Stimulated activated CD8-positive, alpha-beta memory T cell treated with anti-CD3 and anti-CD28 coated beads, Interleukin-7, amount 100 ng/mL, for 24 hours (primary cell): ENCODE results near the gene ANKRD22.

Experiments used
- DNase-seq: peaks from one replicate; pipeline ENCODE4 v3.0.0-alpha.2; 2020; ENCODE audit warnings: low read depth

The ANKRD22 gene

DNA sequence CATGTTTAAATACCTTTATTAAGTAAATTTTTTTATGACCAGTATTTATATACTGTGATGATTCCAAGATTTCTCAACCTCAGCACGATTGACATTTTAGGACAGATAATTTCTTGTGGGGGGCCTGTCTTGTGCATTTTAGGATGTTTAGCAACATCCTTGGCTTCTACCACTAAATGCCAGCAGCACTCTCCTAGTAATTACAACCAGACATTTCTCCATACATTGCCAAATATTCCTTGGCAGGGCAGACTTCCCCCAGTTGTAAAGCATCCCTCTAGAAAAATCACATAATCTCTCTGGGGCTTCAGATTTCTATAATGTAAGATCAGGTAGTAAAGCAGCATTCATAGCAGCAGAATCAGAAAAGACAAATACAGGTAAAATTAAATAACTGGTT is 56.9 kb downstream of the ANKRD22 start:
- no peak for DNase-seq

DNA sequence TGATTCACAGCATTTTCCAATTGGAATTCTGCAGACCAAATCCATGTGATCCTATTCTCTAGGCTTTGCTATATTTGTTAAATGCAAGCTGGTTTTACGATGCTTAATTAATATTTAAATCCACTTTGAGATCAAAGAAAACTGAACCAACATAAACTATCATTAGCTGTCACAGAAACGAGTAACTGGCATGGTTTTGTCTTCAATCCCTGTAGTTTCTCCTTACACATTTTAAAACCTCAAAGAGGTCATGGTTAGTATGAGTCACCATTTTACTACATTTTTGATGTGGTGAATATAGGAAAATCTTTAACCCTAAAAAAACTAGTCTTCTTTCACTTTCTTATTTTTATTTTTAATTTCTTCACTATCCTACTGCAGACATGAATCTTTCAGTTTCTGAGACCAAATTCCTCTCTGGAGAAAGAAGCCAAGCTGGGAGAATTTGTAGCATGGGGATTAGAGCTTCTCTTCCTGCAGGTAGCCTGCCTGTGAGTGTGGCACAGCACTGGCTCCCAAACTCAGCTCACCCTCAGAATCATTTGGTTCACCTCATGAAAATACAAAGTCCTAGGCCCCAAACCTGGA is 57.8 kb downstream of the ANKRD22 start:
- DNase-seq: no peak

DNA sequence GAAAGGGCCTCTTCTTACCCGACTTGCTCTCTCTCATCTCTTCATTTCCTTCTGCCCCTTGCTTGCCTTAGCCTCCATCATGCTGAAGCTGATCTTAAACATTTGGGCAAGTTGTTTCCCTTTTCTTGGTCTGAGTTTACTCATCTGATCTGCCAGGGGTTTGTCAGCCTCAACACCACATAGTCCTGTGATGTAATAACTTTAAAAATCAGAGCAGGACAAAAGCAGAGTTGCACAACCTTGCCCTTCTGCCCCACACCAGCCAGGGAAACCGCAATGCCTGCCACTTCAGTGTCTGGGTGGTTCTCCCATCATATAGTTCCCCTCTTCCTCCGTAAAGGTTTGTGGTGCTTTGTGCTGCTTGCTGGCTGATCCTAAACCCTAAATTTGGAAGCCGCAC is 59.0 kb downstream of the ANKRD22 start:
- DNase-seq: no peak

DNA sequence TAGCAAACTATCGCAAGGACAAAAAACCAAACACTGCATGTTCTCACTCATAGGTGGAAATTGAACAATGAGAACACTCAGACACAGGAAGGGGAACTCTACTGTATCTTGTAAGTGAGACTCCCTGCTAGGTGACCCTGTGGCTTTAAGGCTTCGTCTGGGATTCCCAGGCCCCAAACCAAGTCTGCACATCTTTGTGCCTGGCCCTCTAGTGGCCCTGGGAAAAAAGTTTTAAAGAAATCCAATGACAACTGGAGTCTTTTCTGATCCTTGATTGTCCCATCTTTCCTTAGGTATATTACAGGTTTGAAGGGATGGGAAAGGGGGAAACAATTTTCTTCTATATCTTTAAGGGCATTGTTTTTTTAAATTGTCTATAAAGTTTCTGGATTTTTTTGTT is 59.7 kb downstream of the ANKRD22 start:
- no peak for DNase-seq

DNA sequence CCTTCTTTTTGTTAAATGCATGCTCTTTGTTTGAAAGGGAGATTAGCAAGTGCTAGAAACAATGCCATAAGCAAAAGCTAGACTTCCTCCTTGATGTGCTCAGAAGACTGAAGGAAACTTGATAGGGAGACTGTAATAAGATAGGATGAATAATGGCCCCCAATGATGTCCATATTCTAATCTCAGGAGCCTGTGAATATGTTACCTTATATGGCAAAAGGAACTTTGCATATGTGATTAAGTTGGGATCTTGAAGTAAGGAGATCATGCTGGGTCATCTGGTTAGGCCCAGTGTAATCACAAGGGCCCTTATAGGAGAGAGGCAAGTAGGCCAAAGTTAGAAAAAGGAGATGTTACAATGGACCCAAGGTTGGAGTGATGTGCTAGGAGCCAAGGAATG is 62.7 kb downstream of the ANKRD22 start:
- no peak for DNase-seq

DNA sequence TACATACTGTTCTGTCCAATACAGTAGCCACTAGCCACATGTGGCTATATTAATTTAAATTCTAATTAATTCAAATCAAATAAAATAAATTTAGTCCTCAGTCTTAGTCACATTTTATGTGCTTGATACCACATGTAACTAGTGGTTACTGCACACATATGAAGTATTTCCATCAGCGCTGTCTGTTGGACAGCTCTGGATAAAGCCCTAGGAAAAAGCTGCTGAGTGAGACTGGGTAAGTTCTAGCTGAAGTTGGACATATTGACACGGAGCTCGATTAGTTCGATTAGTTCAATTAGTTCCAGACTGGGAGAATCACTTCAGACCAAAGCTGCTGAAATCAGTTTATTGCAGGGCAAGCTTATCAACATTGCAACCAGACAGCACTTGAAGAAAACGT is 64.2 kb downstream of the ANKRD22 start:
- DNase-seq: no peak

DNA sequence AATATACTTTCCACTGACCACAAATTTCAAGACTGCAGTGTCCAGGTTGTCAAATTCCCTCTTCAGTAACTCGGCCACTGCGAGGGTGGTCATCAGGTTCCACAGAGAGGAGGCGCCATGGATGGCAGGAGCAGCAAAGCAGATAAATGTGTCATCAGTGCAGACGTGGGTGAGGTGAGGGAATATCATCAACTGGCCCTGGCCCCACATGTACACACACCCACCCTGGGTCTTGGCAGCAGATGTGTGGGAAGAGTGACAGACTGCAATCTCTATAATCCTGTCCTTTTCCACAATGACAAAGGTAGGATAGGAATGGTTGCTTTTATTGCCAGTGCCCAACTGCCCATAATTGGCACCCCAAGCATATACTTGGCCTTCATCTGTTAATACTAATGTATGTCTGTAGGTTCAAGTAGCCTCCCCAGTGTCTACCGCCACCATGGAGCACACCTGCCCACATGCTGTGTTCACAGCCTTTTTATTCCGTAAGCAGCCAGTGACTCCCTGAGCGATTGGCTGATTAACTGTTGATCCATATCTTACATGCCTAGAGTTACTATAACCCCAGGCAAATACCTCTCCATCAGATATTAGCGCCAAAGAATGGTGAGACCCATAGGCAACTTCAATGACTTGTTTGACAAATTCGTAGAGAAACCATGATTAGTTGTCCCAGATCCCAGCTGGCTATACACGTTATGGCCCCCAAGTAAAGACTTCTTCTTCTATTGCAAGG is 65.4 kb downstream of the ANKRD22 start:
- no peak for DNase-seq

DNA sequence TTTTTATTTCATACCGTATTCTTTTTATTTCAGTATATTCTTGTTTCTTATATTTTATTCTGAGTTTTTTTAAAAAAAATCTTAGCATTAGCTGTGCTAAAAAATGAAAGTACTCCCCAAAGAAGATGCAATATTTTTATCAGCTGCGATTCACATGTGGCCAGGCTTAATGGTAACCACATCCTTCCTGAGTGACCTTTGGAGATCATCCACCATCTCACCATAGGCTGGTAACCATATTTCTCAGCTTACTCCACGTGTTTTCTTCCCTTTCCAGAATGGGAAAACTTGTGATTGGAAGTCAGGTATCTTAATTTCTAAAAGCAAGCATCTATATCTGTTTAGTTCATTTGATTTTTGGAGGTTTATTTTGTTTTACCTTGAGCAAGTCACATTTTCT is 67.9 kb downstream of the ANKRD22 start:
- DNase-seq: no peak

DNA sequence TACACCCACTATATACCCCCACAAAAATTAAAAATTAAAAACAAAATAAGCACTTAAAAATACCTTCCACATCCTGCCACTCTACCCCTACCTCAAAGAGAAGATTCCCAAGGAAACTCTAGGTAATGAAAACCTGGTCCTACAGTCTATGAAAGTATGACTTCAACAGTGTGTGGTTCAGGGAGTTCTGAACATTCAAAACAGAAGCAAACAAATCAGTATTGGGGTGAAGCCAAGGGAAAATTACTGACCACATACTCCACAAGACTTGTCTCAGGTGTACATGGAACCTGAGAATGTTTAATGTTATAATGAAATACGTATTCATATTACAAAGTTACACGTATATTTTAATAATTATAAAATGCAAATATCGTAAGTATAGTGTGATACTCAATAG is 69.4 kb downstream of the ANKRD22 start:
- DNase-seq: no peak

DNA sequence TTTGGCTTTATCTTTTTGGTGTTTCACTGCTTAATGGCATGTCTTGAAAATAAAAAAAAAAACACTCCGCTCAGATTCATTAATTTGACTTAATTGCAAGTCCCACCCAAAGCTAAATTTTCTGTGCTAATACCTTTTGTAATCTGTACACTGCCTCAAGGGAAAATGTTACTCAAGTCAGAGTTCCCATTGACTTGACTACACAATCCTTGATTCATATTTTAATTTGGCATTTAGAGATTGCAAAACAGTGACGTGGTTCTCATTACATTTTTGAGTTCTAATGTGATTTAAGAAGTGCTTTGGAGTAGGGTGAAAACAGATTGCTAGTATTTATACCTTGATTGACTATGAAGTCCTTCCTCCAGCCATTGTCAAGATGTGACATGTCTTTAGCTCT is 70.4 kb downstream of the ANKRD22 start:
- no peak for DNase-seq
